ENCODE results near the gene IL6R.

IL6R gene

GRCh38 chr1:154391086-154391770 is 13.9 kb upstream of the IL6R start:
- Histone ChIP-seq H3K4me3 (ENCODE audit: extremely low read depth, insufficient read depth, low read length, poor library complexity, severe bottlenecking) (no peak overlapping the region), H3K36me3 (ENCODE audit: control insufficient read depth, insufficient read depth, low read length) (no peaks in the 10 kb centered on the region), H3K9me3 (ENCODE audit: control insufficient read depth, low read length) (peaks cover 3% of the 10 kb centered on the region), H3K4me1 (ENCODE audit: control insufficient read depth, insufficient read depth, low read length, poor library complexity, severe bottlenecking) (no peaks in the 10 kb centered on the region), H3K27ac (ENCODE audit: low read depth, low read length, severe bottlenecking) (no peak overlapping the region)
- 83 to 87% methylated on average over 6 of the region's 9 CpGs for WGBS, 2 experiments (ENCODE audit: insufficient coverage in 2 of 2)

GRCh38 chr1:154398141-154398540 is 7.0 kb upstream of the IL6R start:
- Histone ChIP-seq H3K4me1 (ENCODE audit: control insufficient read depth, insufficient read depth, low read length, poor library complexity, severe bottlenecking) (no peaks in the 10 kb centered on the region), H3K36me3 (ENCODE audit: control insufficient read depth, insufficient read depth, low read length) (no peaks in the 10 kb centered on the region), H3K9me3 (ENCODE audit: control insufficient read depth, low read length) (peaks cover 3% of the 10 kb centered on the region), H3K4me3 (ENCODE audit: extremely low read depth, insufficient read depth, low read length, poor library complexity, severe bottlenecking) (no peak overlapping the region), H3K27ac (ENCODE audit: low read depth, low read length, severe bottlenecking) (no peak overlapping the region)
- 97 to 100% methylated on average over 1 to 3 of the region's 4 CpGs for WGBS, 2 experiments (ENCODE audit: insufficient coverage in 2 of 2)

- Histone ChIP-seq H3K36me3 (ENCODE audit: control insufficient read depth, insufficient read depth, low read length) (no peaks in the 10 kb centered on the region), H3K4me1 (ENCODE audit: control insufficient read depth, insufficient read depth, low read length, poor library complexity, severe bottlenecking) (no peaks in the 10 kb centered on the region), H3K27ac (ENCODE audit: low read depth, low read length, severe bottlenecking) (no peak overlapping the region), H3K9me3 (ENCODE audit: control insufficient read depth, low read length) (peaks cover 3% of the 10 kb centered on the region), H3K4me3 (ENCODE audit: extremely low read depth, insufficient read depth, low read length, poor library complexity, severe bottlenecking) (no peak overlapping the region)
- WGBS, 2 experiments (ENCODE audit: insufficient coverage in 2 of 2), result 89 to 100% methylated on average over 2 of the region's 4 CpGs
These were observed 6.5 kb upstream of the IL6R start for GRCh38 chr1:154398678-154399077.

- no peaks in the 10 kb centered on the region for H3K9me3 ChIP-seq (ENCODE audit: control insufficient read depth, low read length)
- no peak overlapping the region for H3K4me3 ChIP-seq (ENCODE audit: extremely low read depth, insufficient read depth, low read length, poor library complexity, severe bottlenecking)
- H3K4me1 ChIP-seq (ENCODE audit: control insufficient read depth, insufficient read depth, low read length, poor library complexity, severe bottlenecking), result no peaks in the 10 kb centered on the region
- H3K27ac ChIP-seq (ENCODE audit: low read depth, low read length, severe bottlenecking), result no peak overlapping the region
- WGBS, 2 experiments (ENCODE audit: insufficient coverage in 2 of 2), result 77 to 96% methylated on average over 3 of the region's 4 CpGs
- no peaks in the 10 kb centered on the region for H3K36me3 ChIP-seq (ENCODE audit: control insufficient read depth, insufficient read depth, low read length)
These were observed 4.8 kb upstream of the IL6R start for GRCh38 chr1:154400381-154400801.

GRCh38 chr1:154402409-154402921 is 2.7 kb upstream of the IL6R start:
- Histone ChIP-seq H3K9me3 (ENCODE audit: control insufficient read depth, low read length) (no peaks in the 10 kb centered on the region), H3K36me3 (ENCODE audit: control insufficient read depth, insufficient read depth, low read length) (no peaks in the 10 kb centered on the region), H3K4me3 (ENCODE audit: extremely low read depth, insufficient read depth, low read length, poor library complexity, severe bottlenecking) (no peak overlapping the region), H3K27ac (ENCODE audit: low read depth, low read length, severe bottlenecking) (no peak overlapping the region), H3K4me1 (ENCODE audit: control insufficient read depth, insufficient read depth, low read length, poor library complexity, severe bottlenecking) (peaks cover 14% of the 10 kb centered on the region)
- 84 to 100% methylated on average over 3 of the region's 4 CpGs for WGBS, 2 experiments (ENCODE audit: insufficient coverage in 2 of 2)

GRCh38 chr1:154403261-154403943 is 1.7 kb upstream of the IL6R start:
- Histone ChIP-seq H3K4me3 (ENCODE audit: extremely low read depth, insufficient read depth, low read length, poor library complexity, severe bottlenecking) (no peak overlapping the region), H3K27ac (ENCODE audit: low read depth, low read length, severe bottlenecking) (no peak overlapping the region), H3K36me3 (ENCODE audit: control insufficient read depth, insufficient read depth, low read length) (no peaks in the 10 kb centered on the region), H3K4me1 (ENCODE audit: control insufficient read depth, insufficient read depth, low read length, poor library complexity, severe bottlenecking) (peaks cover 19% of the 10 kb centered on the region), H3K9me3 (ENCODE audit: control insufficient read depth, low read length) (no peaks in the 10 kb centered on the region)
- WGBS, 2 experiments (ENCODE audit: insufficient coverage in 2 of 2), result 88 to 90% methylated on average over 4 to 6 of the region's 8 CpGs

- WGBS, 2 experiments (ENCODE audit: insufficient coverage in 2 of 2), result 93 to 100% methylated on average over 1 to 3 of the region's 3 CpGs
- H3K36me3 ChIP-seq (ENCODE audit: control insufficient read depth, insufficient read depth, low read length), result no peaks in the 10 kb centered on the region
- no peak overlapping the region for H3K4me3 ChIP-seq (ENCODE audit: extremely low read depth, insufficient read depth, low read length, poor library complexity, severe bottlenecking)
- no peaks in the 10 kb centered on the region for H3K9me3 ChIP-seq (ENCODE audit: control insufficient read depth, low read length)
- H3K4me1 ChIP-seq (ENCODE audit: control insufficient read depth, insufficient read depth, low read length, poor library complexity, severe bottlenecking), result peaks cover 24% of the 10 kb centered on the region
- no peak overlapping the region for H3K27ac ChIP-seq (ENCODE audit: low read depth, low read length, severe bottlenecking)
These were observed 1.2 kb upstream of the IL6R start for GRCh38 chr1:154403983-154404382.

- no peaks in the 10 kb centered on the region for H3K36me3 ChIP-seq (ENCODE audit: control insufficient read depth, insufficient read depth, low read length)
- 77 to 84% methylated on average over 9 to 11 of the region's 11 CpGs for WGBS, 2 experiments (ENCODE audit: insufficient coverage in 2 of 2)
- no peaks in the 10 kb centered on the region for H3K9me3 ChIP-seq (ENCODE audit: control insufficient read depth, low read length)
- peaks cover 25% of the 10 kb centered on the region for H3K4me1 ChIP-seq (ENCODE audit: control insufficient read depth, insufficient read depth, low read length, poor library complexity, severe bottlenecking)
- no peak overlapping the region for H3K27ac ChIP-seq (ENCODE audit: low read depth, low read length, severe bottlenecking)
- H3K4me3 ChIP-seq (ENCODE audit: extremely low read depth, insufficient read depth, low read length, poor library complexity, severe bottlenecking), result no peak overlapping the region
These were observed 622 bp upstream of the IL6R start for GRCh38 chr1:154404511-154404931.

DNA sequence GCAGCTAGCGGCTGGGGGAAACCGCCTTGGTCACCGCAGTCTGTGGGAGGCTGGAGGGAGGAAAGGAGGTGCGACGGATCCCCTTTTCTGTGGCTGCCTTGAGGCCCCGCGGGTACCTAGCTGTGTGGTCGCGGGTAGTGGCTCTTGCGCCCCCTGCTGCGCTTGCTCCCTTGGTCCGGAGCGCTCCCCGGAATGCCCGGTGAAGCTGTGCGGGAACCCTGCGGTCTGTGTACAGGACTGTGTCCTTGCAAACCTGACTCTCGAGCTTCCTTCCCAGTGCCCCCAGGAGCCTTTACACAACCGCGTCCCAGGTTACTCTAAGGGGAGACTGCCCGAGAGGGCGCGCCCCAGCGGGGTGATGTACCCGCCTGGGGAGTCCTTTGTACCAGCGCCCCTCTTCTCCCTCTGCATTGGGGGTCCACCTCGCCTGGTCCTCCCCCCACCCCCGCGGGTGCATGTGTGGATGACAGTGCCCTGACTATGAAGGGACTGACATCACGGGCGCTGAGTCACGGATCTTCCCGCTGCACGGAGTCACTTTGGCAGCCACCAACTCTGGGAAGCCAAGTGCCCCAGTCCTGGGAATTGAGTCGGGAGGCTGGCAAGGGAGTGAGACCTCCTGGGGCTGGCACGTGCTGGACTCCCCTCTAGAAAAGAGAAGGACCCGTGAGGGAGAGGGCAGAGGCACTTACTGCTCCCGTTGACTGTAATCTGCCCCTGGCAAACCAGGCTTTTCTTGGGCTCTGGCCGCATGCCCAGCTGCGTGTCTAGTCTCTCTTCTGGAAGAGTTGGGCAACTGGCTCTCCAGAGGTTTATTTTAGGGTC is 816 bp downstream of the IL6R start:
- H3K4me1 ChIP-seq (ENCODE audit: control insufficient read depth, insufficient read depth, low read length, poor library complexity, severe bottlenecking), result peaks cover 25% of the 10 kb centered on the region
- no peak overlapping the region for H3K27ac ChIP-seq (ENCODE audit: low read depth, low read length, severe bottlenecking)
- H3K4me3 ChIP-seq (ENCODE audit: extremely low read depth, insufficient read depth, low read length, poor library complexity, severe bottlenecking), result peak overlapping the region; percentile 39
- no peaks in the 10 kb centered on the region for H3K36me3 ChIP-seq (ENCODE audit: control insufficient read depth, insufficient read depth, low read length)
- no peaks in the 10 kb centered on the region for H3K9me3 ChIP-seq (ENCODE audit: control insufficient read depth, low read length)
- 11 to 13% methylated on average over 35 to 36 of the region's 40 CpGs for WGBS, 2 experiments (ENCODE audit: insufficient coverage in 2 of 2)

DNA sequence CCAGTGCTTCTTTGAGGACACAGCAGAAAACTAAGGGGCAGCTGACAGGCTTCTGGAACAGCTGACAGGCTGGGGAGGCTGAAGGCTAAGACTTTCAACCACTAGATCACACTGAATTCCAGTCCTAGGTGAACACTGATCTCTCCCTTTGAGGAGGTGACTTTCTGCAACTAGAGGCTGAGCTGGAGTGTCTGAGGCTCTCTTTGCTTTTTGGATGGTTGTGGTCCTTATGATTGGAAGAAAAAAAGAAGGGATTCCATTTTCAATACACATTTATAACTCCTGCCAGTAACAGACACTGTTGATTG is 1.4 kb downstream of the IL6R start:
- no peak overlapping the region for H3K27ac ChIP-seq (ENCODE audit: low read depth, low read length, severe bottlenecking)
- H3K9me3 ChIP-seq (ENCODE audit: control insufficient read depth, low read length), result no peaks in the 10 kb centered on the region
- H3K4me1 ChIP-seq (ENCODE audit: control insufficient read depth, insufficient read depth, low read length, poor library complexity, severe bottlenecking), result peaks cover 25% of the 10 kb centered on the region
- no peaks in the 10 kb centered on the region for H3K36me3 ChIP-seq (ENCODE audit: control insufficient read depth, insufficient read depth, low read length)
- no peak overlapping the region for H3K4me3 ChIP-seq (ENCODE audit: extremely low read depth, insufficient read depth, low read length, poor library complexity, severe bottlenecking)

DNA sequence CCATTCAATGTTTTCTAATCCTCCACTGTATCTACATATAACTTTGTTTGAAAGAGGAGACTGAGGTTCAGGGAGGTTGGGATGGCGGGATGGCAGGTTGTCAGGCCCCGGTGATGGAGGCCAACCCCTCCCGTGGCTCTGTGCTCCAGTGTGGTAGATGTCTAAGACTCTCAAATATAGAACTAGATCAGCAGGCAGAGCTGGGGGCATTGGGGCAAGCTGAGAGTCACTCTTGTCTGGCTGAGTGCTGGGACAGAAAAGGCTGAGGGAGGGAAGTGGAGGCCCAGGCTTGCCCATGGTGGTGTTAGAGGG is 1.7 kb downstream of the IL6R start:
- no peaks in the 10 kb centered on the region for H3K36me3 ChIP-seq (ENCODE audit: control insufficient read depth, insufficient read depth, low read length)
- no CpG with 5 or more reads among the region's 3 CpGs for WGBS, 2 experiments (ENCODE audit: insufficient coverage in 2 of 2)
- no peak overlapping the region for H3K27ac ChIP-seq (ENCODE audit: low read depth, low read length, severe bottlenecking)
- no peaks in the 10 kb centered on the region for H3K9me3 ChIP-seq (ENCODE audit: control insufficient read depth, low read length)
- no peak overlapping the region for H3K4me3 ChIP-seq (ENCODE audit: extremely low read depth, insufficient read depth, low read length, poor library complexity, severe bottlenecking)
- peaks cover 25% of the 10 kb centered on the region for H3K4me1 ChIP-seq (ENCODE audit: control insufficient read depth, insufficient read depth, low read length, poor library complexity, severe bottlenecking)

Data from mesodermal cell (in vitro differentiated cells).